GM18870 (cell line): Measurements from ENCODE around the gene MARCOL.

Experiments
- ATAC-seq: cut with Tn5 transposase; IDR thresholded peaks from one replicate; pipeline ENCODE4 v1.9.1; 2021; ENCODE audit warnings: moderate library complexity; ENCODE audit not compliant: unreplicated experiment

The MARCOL gene, protein sequence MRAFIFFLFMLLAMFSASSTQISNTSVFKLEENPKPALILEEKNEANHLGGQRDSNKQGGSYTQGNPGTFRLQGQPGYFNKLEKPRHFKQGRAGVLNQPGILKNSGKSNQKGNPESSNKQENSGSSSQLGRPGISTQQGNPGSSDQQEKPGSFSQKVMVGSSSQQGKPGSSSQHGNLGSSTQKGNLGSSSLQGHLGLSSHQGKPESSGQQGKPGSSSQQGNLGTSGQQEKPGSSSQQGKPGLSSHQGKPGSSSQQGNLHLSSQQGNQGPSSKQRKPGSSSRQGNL

DNA sequence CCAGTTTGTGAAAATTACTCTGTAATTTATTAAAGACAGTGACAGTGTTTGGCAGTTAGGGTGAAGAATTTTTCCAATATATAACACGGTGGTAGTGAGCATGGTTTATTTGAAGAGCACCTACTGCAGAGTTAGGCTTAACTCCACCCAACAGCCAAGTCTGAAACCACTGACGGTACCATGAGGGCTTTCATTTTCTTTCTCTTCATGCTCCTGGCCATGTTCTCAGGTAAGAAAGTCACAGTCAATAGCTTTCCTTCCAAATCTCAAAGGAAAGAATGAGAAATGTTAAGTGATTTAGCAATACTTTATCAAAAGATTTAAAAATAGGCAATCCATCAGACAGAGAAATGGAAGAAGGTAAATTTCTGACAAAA, at the start of gene MARCOL:
Gene MARCOL, plus strand, starts transcription at position 108 of the 377 bp plus-strand sequence. Its CDS starts 73 bp downstream, at position 181.
- no peak for ATAC-seq

DNA sequence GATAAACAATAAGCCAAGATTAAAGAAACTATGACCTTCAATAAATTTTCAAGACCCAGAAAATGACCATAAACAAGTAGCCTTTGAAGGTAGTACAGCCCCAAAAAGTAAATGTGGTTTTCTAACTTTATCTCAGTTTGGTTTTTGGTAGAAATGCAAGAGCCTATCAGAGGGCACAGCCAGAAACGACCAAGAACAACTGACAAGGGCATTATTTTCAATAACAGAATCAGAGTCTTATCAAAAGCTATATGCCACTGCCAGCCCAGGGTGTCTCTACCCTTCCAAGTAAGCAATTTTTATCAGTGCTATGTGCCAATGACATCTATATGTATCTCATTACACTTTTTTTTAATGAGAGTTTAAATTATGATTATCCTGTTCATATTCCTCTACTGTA, 47.3 kb upstream of the MARCOL start:
- no peak for ATAC-seq

DNA sequence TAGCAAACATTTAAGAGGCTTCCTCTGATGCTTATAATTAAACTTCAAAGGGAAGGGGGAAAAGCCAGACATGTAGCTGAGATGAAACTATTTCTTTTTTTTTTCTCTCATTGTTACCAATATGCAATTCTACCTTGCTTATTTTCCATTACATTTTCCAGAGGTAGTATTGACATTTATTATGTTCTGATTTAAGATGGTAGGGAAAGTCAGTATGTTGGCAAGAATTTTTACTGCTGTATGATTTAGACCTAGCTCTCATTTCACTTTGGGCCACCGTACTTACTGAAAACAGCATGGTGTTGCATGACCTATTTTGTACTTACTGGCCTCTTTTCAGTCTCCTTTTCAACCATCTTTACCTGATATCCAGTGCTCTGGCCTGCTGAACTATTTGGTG, 45.1 kb upstream of the MARCOL start:
- no peak for ATAC-seq

DNA sequence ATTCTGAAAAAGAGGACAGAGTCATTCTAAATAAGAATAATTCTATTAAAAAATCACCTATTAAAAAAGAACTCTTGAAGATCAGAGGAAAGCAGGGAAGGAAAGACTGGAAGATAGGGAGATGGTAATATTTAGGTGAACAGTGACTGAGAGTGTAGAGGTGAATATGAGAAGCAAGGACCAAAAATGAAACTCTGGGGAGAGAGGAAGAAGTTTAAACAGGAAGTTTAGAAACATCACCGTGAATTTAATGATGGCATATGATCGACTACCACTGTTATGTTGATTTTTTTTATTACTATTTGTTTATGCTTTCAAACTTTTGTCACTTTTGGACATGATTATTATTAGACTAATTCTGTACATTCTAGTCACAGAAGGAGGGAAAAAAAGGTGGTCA, 37.2 kb upstream of the MARCOL start:
- no peak for ATAC-seq

DNA sequence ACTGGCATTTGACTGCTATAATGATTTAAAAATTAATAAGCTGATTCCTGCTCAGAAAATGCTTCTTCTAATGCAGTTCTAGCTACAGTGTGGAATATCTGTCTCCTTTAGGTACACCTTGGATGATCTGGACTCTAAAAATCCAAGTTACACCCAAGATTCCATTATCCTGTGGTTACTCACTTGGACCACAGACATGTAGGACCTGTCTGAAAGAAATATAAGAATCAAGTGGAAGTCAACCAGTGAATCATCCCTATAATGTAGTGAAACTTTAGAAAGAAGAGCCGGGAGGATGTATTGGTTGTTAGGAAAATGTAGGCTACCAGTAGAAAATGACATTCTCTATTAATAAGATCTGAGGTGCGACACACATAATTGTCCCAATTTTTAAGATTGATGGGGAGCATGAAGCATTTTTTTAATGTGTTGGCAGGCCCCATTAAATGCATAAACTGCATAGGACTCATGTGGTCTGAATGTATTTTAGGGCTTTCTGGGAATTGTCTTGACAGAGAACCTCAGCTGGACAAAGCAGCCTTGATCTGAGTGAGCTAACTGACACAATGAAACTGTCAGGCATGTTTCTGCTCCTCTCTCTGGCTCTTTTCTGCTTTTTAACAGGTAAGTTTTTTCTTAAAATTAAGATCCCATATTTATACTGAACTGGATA, 35.7 kb upstream of the MARCOL start, which contains the start of gene SPINK6:
Gene SPINK6, plus strand, starts transcription at position 512 of the 673 bp plus-strand sequence. Its CDS starts 55 bp downstream, at position 567.
- no peak for ATAC-seq

DNA sequence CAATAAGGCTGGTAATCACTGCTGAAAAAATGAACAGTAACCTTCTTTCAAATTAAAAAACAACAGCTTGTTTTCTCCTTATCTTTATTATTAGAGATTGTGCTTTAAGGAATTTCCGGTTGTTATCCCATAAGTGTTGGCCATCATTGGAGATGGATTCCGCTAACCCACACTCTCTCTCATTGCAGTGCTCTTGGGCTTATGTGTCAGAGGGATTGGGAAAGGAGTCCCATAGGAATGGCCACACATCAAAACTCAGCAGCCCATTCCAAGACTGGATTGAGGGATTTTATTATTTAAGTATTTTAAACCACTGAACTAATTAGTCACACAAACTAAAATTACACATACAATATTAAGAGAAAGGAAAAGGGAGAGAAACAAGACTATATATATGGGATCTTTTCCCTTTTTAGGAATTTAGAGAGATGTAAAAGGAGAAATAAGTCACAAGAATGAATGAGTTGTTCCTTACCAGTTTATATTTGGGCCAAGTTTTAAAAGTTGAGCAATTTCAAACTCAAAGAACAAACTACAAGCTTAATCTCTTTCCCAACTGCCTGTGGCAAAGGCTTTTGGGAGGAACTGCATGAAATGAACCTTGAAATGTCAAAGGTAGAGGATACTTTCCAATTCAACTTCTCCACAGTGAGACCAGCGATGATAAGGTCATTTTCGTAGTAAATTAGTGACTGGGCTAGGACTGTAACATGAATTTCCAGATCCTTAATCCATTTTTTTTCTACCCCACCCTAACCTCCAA, 33.1 kb upstream of the MARCOL start:
- no peak for ATAC-seq

DNA sequence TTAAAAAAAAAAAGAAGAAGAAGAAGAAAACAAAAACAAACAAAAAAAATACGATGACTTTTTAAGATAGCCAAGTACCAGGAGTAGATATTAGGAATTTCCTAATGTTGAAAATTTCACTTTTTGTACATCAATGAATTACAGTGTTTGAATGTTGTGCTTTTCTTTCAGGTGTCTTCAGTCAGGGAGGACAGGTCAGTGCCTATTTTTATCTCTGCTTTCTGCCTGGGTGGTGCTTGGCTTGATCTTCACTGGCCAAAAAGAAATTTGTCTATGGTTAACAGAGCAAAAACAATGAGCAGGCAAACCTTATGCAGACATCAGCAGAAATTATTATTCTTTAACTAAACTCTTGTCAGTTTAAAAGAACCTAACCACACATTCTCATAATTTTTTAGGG, 32.5 kb upstream of the MARCOL start:
- ATAC-seq, result no peak

DNA sequence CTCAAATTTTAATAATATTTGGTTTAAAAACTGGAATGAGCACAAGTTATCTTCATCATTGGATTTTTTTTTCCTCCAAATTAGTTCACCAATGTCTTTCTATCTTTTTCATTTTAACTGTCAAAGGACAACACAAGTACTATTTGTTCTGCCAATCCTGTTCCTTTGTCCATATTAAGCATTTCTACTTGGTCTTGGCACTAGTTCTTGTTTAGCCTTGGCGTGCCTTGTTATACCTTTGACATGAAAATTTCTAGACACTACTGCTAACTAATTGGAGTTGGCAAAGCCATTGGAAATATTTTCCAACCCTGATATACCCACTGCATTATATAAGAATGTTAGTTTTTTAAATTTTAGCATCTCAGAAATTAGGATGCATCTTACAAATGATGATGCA, 31.7 kb upstream of the MARCOL start:
- no peak for ATAC-seq

DNA sequence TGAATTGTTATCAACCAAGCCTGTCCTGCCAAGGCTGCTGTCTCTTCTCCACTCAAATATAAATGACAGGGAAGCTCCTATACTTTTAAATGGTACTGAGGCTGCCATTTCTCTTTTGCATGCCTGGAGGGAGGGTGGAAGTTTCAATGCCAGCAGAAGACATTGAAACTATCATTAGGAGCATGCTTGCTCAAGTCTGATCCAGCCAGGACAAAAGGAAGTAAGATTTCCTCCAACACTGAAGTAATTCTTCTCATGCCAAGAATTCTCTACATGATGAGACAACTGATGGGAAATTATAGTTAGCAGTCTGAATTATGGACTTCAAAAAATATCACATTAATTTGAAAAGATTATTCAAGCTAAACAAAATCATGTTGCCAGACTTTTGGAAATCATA, 30.1 kb upstream of the MARCOL start:
- ATAC-seq, result no peak

DNA sequence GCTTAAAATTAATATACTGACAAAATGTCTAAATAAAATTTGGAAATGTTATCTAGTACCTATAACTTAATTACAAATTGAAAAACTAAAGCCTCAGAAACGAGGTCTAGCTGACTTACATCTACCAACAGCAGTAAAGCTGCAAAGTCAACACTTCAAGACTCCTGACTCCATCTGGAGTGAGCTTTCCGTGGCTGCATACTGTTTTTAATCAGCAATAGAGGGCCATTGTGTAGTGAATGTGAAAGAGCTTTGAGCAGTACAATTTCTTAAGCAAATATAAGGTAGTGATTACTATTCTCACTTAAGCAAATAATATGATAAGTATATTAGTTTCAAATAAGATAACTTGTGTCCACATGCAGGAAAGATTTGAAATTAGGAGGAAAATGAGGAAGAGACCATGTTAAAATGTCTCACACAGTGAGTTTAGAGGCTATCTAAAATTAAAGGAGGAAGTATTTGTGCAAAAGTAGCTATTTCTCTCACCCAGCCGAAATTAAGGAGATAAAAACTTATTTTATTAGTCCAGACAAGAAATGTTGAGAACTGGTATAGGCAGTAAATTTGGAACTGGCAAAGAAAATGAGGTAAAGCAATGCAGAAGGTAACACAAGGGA, 29.1 kb upstream of the MARCOL start:
- ATAC-seq, result no peak

DNA sequence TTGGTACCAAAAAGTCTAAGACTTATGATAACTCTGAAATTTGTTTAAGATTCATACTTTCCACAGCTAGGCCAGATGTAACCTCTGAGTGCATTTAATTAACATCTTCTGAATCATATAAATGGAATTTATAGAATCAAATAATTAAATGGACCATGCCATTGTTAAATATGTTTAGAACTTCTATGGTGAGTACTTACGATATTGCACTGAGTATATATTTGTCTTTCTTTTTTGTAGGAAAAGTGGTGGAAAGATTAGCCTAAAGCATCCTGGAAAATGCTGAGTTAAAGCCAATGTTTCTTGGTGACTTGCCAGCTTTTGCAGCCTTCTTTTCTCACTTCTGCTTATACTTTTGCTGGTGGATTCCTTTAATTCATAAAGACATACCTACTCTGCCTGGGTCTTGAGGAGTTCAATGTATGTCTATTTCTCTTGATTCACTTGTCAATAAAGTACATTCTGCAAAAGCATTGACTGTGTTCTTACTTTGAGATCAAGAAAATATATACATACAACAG, 23.6 kb upstream of the MARCOL start:
- ATAC-seq, result no peak

DNA sequence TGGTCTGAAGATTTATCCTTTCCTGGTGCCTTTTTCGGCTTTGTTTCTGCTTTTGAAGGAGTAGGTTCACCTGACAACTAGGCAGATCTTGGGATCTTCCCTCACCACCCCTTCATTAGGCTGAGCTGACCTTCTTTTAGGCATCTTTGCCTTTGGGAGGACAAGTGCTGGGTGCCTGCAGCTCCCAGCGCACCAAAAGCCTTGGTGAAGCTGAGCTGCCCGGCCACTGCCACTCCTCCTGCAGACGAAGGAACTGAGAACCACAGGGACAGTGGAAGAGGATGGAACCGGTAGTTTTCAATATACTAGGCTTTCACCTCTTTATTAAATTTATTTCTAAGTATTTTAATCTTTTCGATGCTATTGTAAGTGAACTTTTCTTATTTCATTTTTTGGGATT, 16.8 kb upstream of the MARCOL start:
- no peak for ATAC-seq

DNA sequence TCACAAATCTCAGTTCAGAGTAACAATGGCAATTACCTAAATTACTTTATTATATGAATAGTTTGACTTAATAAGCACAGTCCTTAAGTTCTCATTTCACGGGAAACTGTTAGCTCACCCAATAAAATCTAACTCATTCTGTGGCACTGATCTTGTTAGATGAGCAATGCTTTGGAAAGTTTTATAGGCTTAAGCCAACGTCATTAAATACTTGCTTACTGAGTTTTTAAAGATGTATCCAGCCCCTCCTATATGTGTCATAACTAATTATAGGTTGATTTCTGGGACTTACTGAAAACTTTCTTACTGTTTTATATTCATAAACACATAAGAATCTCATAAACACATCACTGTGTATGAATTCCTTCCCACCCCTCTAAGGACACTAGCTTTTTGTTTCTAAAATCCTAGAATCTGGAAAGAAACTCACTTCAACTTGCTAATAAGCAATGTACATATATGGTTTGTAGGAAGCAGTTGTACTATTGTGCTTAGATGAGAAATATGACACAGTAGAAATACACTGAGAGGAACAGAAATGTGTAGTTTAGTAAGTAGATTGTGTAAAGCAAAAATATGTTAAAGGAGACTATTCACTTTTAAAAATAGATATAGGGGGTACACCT, 14.1 kb upstream of the MARCOL start:
- ATAC-seq, result no peak

DNA sequence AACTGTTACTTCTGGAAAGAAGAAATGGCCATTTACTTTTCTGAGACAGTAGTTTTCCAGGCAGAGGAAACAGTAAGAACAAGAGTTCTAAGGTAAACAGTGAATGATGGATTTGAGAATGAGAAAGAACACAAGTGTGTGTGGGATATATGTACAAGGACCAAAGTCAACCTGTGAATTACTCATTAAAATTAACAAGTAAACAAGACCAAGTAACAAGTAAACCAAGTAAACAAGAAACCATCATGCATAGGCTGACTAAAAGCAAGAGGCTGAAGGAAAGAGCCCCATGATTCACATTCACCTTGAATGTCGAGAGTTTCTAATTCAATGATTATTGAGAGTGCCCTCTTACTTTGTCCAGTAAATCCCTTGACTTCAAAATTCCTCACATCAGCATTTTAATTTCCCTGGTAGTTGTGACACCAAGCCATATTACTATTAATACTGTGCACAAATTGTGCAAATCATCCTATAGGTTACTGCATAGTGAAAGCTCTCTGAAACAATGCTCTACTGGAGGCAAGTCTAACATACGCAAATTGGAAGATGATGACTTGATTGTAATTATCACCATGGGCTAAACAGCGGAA, 9.8 kb upstream of the MARCOL start:
- ATAC-seq, result no peak

DNA sequence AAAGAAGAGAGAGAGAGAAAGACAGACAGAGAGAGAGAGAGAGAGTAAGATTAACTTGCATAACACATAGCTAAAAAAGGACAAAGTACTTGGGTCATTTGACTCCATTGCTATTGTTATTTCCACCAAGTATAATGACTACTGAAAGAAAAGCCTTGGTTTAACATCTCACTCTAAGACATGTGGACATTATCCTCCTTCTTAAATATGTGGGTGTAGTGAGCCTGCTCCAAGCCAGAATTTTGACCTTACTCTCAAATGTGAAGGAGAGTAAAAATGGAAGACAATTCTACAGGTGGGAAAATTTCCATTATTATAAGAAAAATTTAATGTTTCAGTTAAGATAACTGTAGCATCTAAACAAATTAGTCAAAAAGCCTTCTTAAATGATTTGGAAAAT, 8.5 kb upstream of the MARCOL start:
- no peak for ATAC-seq

DNA sequence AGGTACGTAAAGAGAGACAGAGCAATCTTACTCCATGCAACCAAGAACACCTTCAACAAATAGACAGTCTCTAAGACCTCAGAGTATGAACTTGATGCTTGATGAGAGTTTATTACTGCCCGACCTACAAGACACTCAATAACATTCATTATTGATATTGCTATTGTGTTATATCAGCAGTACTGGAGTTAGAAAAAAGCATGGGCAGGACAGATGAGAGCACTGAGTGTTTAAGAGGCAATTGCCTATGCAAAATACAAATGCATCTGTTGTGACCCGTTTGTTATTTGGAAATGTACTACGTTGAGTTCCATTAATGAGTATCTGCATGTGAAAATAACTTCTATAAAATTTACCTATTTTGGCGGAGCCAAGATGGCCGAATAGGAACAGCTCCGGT, 8.1 kb upstream of the MARCOL start:
- ATAC-seq, result no peak

DNA sequence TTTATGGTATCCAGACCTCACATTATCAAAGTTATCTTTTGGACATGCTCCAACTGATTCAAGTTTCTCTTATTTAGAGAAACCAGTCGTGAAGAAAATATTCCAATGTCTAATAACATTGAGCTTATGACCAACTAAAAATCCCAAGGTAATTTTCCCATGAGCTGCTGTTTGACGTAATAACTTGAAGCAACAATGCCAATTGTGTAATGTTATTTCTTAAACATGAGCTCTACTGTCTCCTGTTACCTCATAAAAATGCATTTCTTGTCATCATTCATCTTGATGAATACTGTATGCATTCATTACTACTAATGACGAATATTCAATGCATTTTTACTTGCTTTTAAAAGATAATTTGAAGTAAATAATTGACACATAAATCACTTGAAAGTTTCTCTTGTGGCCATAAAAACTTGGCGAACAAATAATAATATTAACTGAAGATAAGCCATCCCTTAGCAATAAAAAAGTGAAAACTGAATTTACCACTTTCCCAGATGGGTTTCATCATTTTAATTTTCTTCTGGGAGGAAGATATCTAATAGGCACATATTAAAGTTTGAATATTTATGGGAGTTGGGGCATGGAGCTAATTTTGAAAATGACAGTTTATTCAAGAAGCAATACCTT, 424 bp upstream of the MARCOL start:
- no peak for ATAC-seq

DNA sequence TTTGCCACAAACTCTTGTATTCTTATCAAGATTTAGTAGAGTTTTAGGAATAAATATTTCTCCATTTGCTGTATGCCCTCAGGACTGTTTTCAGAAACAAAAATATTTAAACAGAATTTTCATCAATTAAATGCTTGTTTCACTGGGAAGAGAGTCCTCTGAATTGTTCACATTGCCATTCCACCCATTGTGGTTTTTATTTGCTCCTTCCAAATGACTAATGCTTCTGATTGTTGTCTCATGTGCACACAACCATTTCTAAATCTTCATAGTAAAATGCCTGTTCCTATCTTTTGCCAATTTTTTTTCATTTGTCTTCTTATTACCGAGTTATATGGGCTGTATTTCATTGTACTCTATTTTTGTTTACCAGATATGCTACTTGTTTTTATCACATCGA, 10.6 kb downstream of the MARCOL start:
- no peak for ATAC-seq

DNA sequence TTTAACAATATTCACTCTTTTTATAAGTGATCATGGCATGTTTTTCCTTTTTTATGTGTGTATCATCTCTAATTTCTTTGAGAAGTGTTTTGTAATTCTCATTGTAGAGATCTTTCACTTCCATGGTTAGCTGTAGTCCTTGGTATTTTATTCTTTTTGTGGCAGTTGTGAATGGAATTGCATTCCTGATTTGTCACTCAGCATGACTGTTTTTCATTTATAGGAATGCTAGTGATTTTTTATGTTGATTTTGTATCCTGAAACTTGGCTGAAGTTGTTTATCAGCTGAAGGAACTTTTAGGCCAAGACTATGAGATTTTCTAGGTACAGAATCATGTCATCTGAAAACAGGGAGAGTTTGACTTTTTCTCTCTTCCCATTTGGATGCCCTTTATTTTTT, 17.1 kb downstream of the MARCOL start:
- ATAC-seq, result no peak

DNA sequence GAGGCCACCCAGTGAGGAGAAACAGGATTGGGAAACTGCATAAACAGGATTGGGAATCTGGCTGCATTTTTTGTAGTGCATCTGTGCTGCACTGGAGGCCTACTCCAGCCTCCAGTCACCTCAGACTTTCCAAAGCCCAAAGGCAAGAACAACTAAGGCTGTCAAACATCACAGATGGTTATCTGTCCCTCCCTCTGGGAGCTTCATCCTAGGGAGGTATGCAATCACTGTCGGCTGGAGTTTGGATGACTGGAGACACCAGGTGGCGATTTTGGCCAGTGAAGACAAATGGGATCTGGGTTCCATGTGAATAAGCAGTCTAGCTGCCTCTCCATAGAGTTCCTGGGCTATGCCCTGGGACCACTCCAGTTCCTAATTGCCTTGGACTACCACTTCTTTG, 21.0 kb downstream of the MARCOL start:
- ATAC-seq, result no peak
